ENCODE results near the gene BMP8B. TPM values are rescaled to one million over a fixed set of nuclear protein-coding genes. Genes with fewer than 3 reads are reported as not detected.

BMP8B gene
- total and polyA plus RNA-seq, 2 of the 8 experiments (the other 6 are each of a cell fraction or from before 2014, with no cell fraction given): 0.37 to 0.50 TPM

DNA sequence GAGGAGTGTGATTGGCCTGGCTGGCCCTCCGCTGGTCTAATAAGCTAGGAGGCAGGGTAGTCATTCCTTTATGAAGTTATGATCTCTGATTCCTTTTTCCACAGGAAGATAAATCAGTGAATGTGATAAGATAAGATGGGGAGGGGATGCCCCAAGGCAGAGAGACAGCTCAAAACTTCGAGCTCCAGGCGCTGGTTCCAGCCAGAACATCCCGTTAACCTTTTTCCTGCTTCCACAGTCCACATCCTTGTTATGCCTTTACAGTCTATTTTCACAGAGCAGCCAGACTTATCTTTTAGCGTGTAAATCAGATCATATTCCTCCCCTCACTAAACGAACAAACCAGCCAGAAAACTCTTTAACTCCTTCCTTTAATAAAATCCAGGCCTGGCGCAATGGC, 38.5 kb upstream of the BMP8B start (continued):
- no peak for TF ChIP-seq POLR2AphosphoS5 (IDR thresholded peaks at IDR 0.05; ENCODE audit: low read depth, low read length)
